AG09319 (cell line): ENCODE measurements around the gene CYP3A4.

ENCODE experiments used
- DNase-seq: peaks from one replicate; pipeline ENCODE4 v3.0.0-alpha.2; 2010; ENCODE audit warnings: low read depth; ENCODE audit errors: extremely low read depth
- CTCF ChIP-seq: IDR thresholded peaks from 2 replicates; pipeline ENCODE4 v1.5.1; 2011; ENCODE audit warnings: low read depth, mild to moderate bottlenecking, inconsistent platforms, low read length, moderate library complexity

The CYP3A4 gene

GRCh38 chr7:99825452-99825851 is 41.5 kb upstream of the CYP3A4 start:
- no peak for DNase-seq
- no peak for TF ChIP-seq CTCF

GRCh38 chr7:99824091-99824490 is 40.1 kb upstream of the CYP3A4 start:
- TF ChIP-seq CTCF: no peak
- DNase-seq: no peak

- no peak for TF ChIP-seq CTCF
Measured at GRCh38 chr7:99822731-99823718, 39.0 kb upstream of the CYP3A4 start.

GRCh38 chr7:99820408-99821027 is 36.5 kb upstream of the CYP3A4 start:
- no peak for DNase-seq
- TF ChIP-seq CTCF: no peak

More at GRCh38 chr7:99822731-99823718, 39.0 kb upstream of the CYP3A4 start:
- no peak for DNase-seq

GRCh38 chr7:99808766-99809165 is 24.8 kb upstream of the CYP3A4 start:
- no peak for DNase-seq
- TF ChIP-seq CTCF: no peak

- no peak for DNase-seq
- no peak for TF ChIP-seq CTCF
Measured at GRCh38 chr7:99806839-99807478, 23.0 kb upstream of the CYP3A4 start.
